ENCODE measurements around the gene RIN2. TPM values are rescaled to one million over a fixed set of nuclear protein-coding genes. Genes with fewer than 3 reads are reported as not detected.

The RIN2 gene
- total and polyA plus RNA-seq, 9 of the 15 experiments (the other 6 are each of a cell fraction or from before 2014, with no cell fraction given) = 0.09 TPM; not detected in 8

- no peak for FAIRE-seq
- Histone ChIP-seq H2AFZ (ENCODE audit: low read depth, low read length) (no peak overlapping the region), H3K4me2 (ENCODE audit: insufficient read depth, low read length) (no peak overlapping the region), H3K27ac (ENCODE audit: extremely low read depth, low read depth, low read length) (no peak overlapping the region), H3K9ac (ENCODE audit: insufficient read depth in 1 of 2, low read depth in 2 of 2, low read length in 2 of 2) (no peak overlapping the region), H4K20me1 (replicated peaks; ENCODE audit: control insufficient read depth, insufficient read depth, low read length) (no peaks in the 10 kb centered on the region), H3K79me2 (ENCODE audit: control insufficient read depth, insufficient read depth, low read length) (no peaks in the 10 kb centered on the region), H3K4me3 (no peak overlapping the region), H3K4me1 (replicated peaks in 1 of 2; ENCODE audit: control insufficient read depth in 2 of 2, insufficient read depth in 2 of 2, low read length in 2 of 2) (no peaks in the 10 kb centered on the region), H3K36me3 (ENCODE audit: control insufficient read depth, insufficient read depth, low read length) (no peaks in the 10 kb centered on the region), H3K9me3 (replicated peaks; ENCODE audit: control insufficient read depth, insufficient read depth, low read depth, low read length) (no peaks in the 10 kb centered on the region), H3K27me3 (ENCODE audit: control insufficient read depth in 2 of 2, insufficient read depth in 2 of 2, low read length in 2 of 2) (no peaks in the 10 kb centered on the region; a peak in 1 of 5 replicates), H3K9me1 (ENCODE audit: control insufficient read depth, insufficient read depth, low read length) (no peaks in the 10 kb centered on the region)
- in situ Hi-C loops (cut with MboI) (no loop called here), intact Hi-C loops (cut with micrococcal nuclease) (loop anchor here (10.0 kb wide), 1 partner anchor 85 kb away; no protein-coding TSS in a partner anchor)
- POLR2A ChIA-PET = no interaction called here
- no peak for DNase-seq (ENCODE audit: extremely low read depth in 1 of 4, low spot score in 3 of 4)
- 2% methylated on average over 5 of the region's 5 CpGs for WGBS (ENCODE audit: insufficient coverage, low coverage, missing lambda C conversion rate)
- no peak for ATAC-seq
- CTCF ChIA-PET (ENCODE audit: low intra/inter-chr PET ratio) = no interaction called here
- no TSS peak for BruUV-seq (replicated peaks)
- TF ChIP-seq ZBTB17 (CRISPR knock-in tag; IDR thresholded peaks at IDR 0.05) = no peak
- TF ChIP-seq MAFF (IDR thresholded peaks at IDR 0.05; ENCODE audit: low read length) = no peak
- no peak for TF ChIP-seq BRD9 (IDR thresholded peaks at IDR 0.05; ENCODE audit: low read depth, partially characterized antibody)
- TF ChIP-seq, protein P1, sequence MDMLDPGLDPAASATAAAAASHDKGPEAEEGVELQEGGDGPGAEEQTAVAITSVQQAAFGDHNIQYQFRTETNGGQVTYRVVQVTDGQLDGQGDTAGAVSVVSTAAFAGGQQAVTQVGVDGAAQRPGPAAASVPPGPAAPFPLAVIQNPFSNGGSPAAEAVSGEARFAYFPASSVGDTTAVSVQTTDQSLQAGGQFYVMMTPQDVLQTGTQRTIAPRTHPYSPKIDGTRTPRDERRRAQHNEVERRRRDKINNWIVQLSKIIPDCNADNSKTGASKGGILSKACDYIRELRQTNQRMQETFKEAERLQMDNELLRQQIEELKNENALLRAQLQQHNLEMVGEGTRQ (CRISPR knock-in tag; IDR thresholded peaks at IDR 0.05) = no peak
- no peak for TF ChIP-seq ZNF583 (CRISPR knock-in tag; IDR thresholded peaks at IDR 0.05)
- TF ChIP-seq MEF2A (IDR thresholded peaks at IDR 0.05; ENCODE audit: control insufficient read depth, low read depth, low read length) = no peak
- no peak for TF ChIP-seq KAT7 (CRISPR knock-in tag; IDR thresholded peaks at IDR 0.05; ENCODE audit: borderline replicate concordance)
- TF ChIP-seq BRF1 (IDR thresholded peaks at IDR 0.05; ENCODE audit: borderline replicate concordance, extremely low read depth, insufficient read length) = no peak
- no peak for TF ChIP-seq PKNOX1 (IDR thresholded peaks at IDR 0.05)
- TF ChIP-seq XRCC4 (IDR thresholded peaks at IDR 0.05; ENCODE audit: extremely low read depth, insufficient read depth, insufficient read length) = no peak
- TF ChIP-seq SNRNP70 (optimal IDR thresholded peaks at IDR 0.05; ENCODE audit: low read depth, low read length) = no peak
- TF ChIP-seq NFYB (IDR thresholded peaks at IDR 0.05; ENCODE audit: extremely low read depth, insufficient read length) = no peak
- TF ChIP-seq MNT (conservative IDR thresholded peaks at IDR 0.05) = no peak
- TF ChIP-seq ESRRA (IDR thresholded peaks at IDR 0.05; ENCODE audit: borderline replicate concordance, low read depth) = no peak
- no peak for TF ChIP-seq ZNF696 (CRISPR knock-in tag; conservative IDR thresholded peaks at IDR 0.05)
- no peak for TF ChIP-seq CREB1 (IDR thresholded peaks at IDR 0.05)
- TF ChIP-seq CREB1 (CRISPR knock-in tag; IDR thresholded peaks at IDR 0.05) = no peak
Measured at GRCh38 chr20:19779634-19780033, 21.6 kb downstream of the RIN2 start.
